Subcutaneous abdominal adipose tissue (tissue), 5 donors: ENCODE measurements around the gene C2orf80.

Source experiments
- H3K27ac ChIP-seq: one replicate; pipeline ENCODE4 v1.7.0; 2013; ENCODE audit warnings: low read depth, mild to moderate bottlenecking, inconsistent platforms, low read length, moderate library complexity
- H3K27me3 ChIP-seq, 5 donors: one replicate each; pipeline ENCODE4 v1.7.0; 2013; ENCODE audit warnings: low read length in 5 of 5, inconsistent platforms in 1 of 5; ENCODE audit not compliant: control insufficient read depth in 5 of 5, insufficient read depth in 4 of 5
- H3K36me3 ChIP-seq, 5 donors: one replicate each; pipeline ENCODE4 v1.7.0; 2013; ENCODE audit warnings: low read length in 5 of 5; ENCODE audit not compliant: control insufficient read depth in 5 of 5, insufficient read depth in 5 of 5
- H3K4me1 ChIP-seq, 5 donors: one replicate each; pipeline ENCODE4 v1.7.0; 2013; ENCODE audit warnings: low read length in 5 of 5, mild to moderate bottlenecking in 3 of 5, moderate library complexity in 1 of 5; ENCODE audit not compliant: control insufficient read depth in 5 of 5, insufficient read depth in 5 of 5
- H3K4me3 ChIP-seq, 5 donors: one replicate each; pipeline ENCODE4 v1.7.0; 2013; ENCODE audit warnings: low read length in 5 of 5, low read depth in 1 of 5
- H3K9ac ChIP-seq, 5 donors: one replicate each; pipeline ENCODE4 v1.7.0; 2013; ENCODE audit warnings: low read length in 5 of 5, mild to moderate bottlenecking in 4 of 5, moderate library complexity in 3 of 5
- H3K9me3 ChIP-seq, 5 donors: one replicate each; pipeline ENCODE4 v1.7.0; 2013; ENCODE audit warnings: low read length in 5 of 5; ENCODE audit not compliant: control insufficient read depth in 5 of 5
- donor health status: healthy.
- donor health status: healthy.
- donor health status: healthy.
- donor health status: healthy.
- donor health status: healthy.

C2orf80 gene

GRCh38 chr2:208153156-208153555 lies 36.7 kb downstream of the C2orf80 start:
- Histone ChIP-seq H3K4me3 (no peak overlapping the region), H3K27ac (no peak overlapping the region), H3K9me3 (peaks cover 0 to 4% (median 0%) of the 10 kb centered on the region in 5 donors), H3K36me3 (no peaks in the 10 kb centered on the region), H3K27me3 (no peaks in the 10 kb centered on the region), H3K9ac (no peak overlapping the region), H3K4me1 (peaks cover 0 to 1% (median 0%) of the 10 kb centered on the region in 5 donors)

GRCh38 chr2:208150956-208151355 lies 38.9 kb downstream of the C2orf80 start:
- Histone ChIP-seq H3K9me3 (peaks cover 0 to 4% (median 0%) of the 10 kb centered on the region in 5 donors), H3K9ac (no peak overlapping the region), H3K4me3 (no peak overlapping the region), H3K27me3 (no peaks in the 10 kb centered on the region), H3K27ac (no peak overlapping the region), H3K4me1 (peaks cover 0 to 1% (median 0%) of the 10 kb centered on the region in 5 donors), H3K36me3 (no peaks in the 10 kb centered on the region)

GRCh38 chr2:208150094-208150493 lies 39.7 kb downstream of the C2orf80 start:
- H3K36me3 ChIP-seq, result no peaks in the 10 kb centered on the region
- no peak overlapping the region for H3K9ac ChIP-seq
- H3K4me1 ChIP-seq, result peaks cover 0 to 1% (median 0%) of the 10 kb centered on the region in 5 donors
- no peak overlapping the region for H3K27ac ChIP-seq
- H3K27me3 ChIP-seq, result no peaks in the 10 kb centered on the region
- no peak overlapping the region for H3K4me3 ChIP-seq
- peaks cover 0 to 4% (median 0%) of the 10 kb centered on the region in 5 donors for H3K9me3 ChIP-seq

GRCh38 chr2:208148803-208149202 lies 41.0 kb downstream of the C2orf80 start:
- Histone ChIP-seq H3K4me1 (peaks cover 0 to 1% (median 0%) of the 10 kb centered on the region in 5 donors), H3K27ac (no peak overlapping the region), H3K9ac (no peak overlapping the region), H3K9me3 (peaks cover 0 to 4% (median 0%) of the 10 kb centered on the region in 5 donors), H3K4me3 (no peak overlapping the region), H3K27me3 (no peaks in the 10 kb centered on the region), H3K36me3 (no peaks in the 10 kb centered on the region)

GRCh38 chr2:208147759-208148158 lies 42.1 kb downstream of the C2orf80 start:
- Histone ChIP-seq H3K9ac (no peak overlapping the region), H3K4me1 (peaks cover 0 to 1% (median 0%) of the 10 kb centered on the region in 5 donors), H3K9me3 (peaks cover 0 to 4% (median 0%) of the 10 kb centered on the region in 5 donors), H3K4me3 (no peak overlapping the region), H3K36me3 (no peaks in the 10 kb centered on the region), H3K27me3 (no peaks in the 10 kb centered on the region), H3K27ac (no peak overlapping the region)

- H3K27me3 ChIP-seq, result no peaks in the 10 kb centered on the region
- no peaks in the 10 kb centered on the region for H3K36me3 ChIP-seq
- no peak overlapping the region for H3K9ac ChIP-seq
- peaks cover 0 to 4% (median 0%) of the 10 kb centered on the region in 5 donors for H3K9me3 ChIP-seq
- H3K4me1 ChIP-seq, result peaks cover 0 to 1% (median 0%) of the 10 kb centered on the region in 5 donors
- no peak overlapping the region for H3K4me3 ChIP-seq
- no peak overlapping the region for H3K27ac ChIP-seq
Observed at GRCh38 chr2:208147008-208147407, 42.8 kb downstream of the C2orf80 start.

GRCh38 chr2:208146006-208146405 lies 43.8 kb downstream of the C2orf80 start, which contains the start of gene CRYGB:
Gene CRYGB (minus strand): TSS chr2:208146158. CDS start chr2:208146120, 38 bp downstream.
- Histone ChIP-seq H3K27me3 (no peaks in the 10 kb centered on the region), H3K36me3 (no peaks in the 10 kb centered on the region), H3K27ac (no peak within 1 kb of the TSS), H3K4me3 (no peak within 1 kb of the TSS), H3K9me3 (peaks cover 0 to 2% (median 0%) of the 10 kb centered on the region in 5 donors), H3K4me1 (peaks cover 0 to 1% (median 0%) of the 10 kb centered on the region in 5 donors), H3K9ac (no peak within 1 kb of the TSS)

GRCh38 chr2:208142925-208143799 lies 46.7 kb downstream of the C2orf80 start:
- peaks cover 0 to 2% (median 0%) of the 10 kb centered on the region in 5 donors for H3K9me3 ChIP-seq
- H3K27me3 ChIP-seq, result no peaks in the 10 kb centered on the region
- H3K4me3 ChIP-seq, result no peak overlapping the region
- no peaks in the 10 kb centered on the region for H3K36me3 ChIP-seq
- no peak overlapping the region for H3K27ac ChIP-seq
- H3K4me1 ChIP-seq, result no peaks in the 10 kb centered on the region
- H3K9ac ChIP-seq, result no peak overlapping the region

- H3K27ac ChIP-seq, result no peak overlapping the region
- no peaks in the 10 kb centered on the region for H3K36me3 ChIP-seq
Observed at GRCh38 chr2:208142240-208142924, 47.4 kb downstream of the C2orf80 start.

GRCh38 chr2:208139447-208139846 lies 50.4 kb downstream of the C2orf80 start:
- H3K27ac ChIP-seq, result no peak overlapping the region
- no peaks in the 10 kb centered on the region for H3K36me3 ChIP-seq
- no peaks in the 10 kb centered on the region for H3K4me1 ChIP-seq
- no peak overlapping the region for H3K4me3 ChIP-seq
- H3K9me3 ChIP-seq, result peaks cover 0 to 3% (median 0%) of the 10 kb centered on the region in 5 donors
- no peak overlapping the region for H3K9ac ChIP-seq
- H3K27me3 ChIP-seq, result no peaks in the 10 kb centered on the region

More at GRCh38 chr2:208142240-208142924, 47.4 kb downstream of the C2orf80 start:
- no peak overlapping the region for H3K9ac ChIP-seq
- no peaks in the 10 kb centered on the region for H3K4me1 ChIP-seq
- H3K27me3 ChIP-seq, result no peaks in the 10 kb centered on the region
- peaks cover 0 to 3% (median 0%) of the 10 kb centered on the region in 5 donors for H3K9me3 ChIP-seq
- H3K4me3 ChIP-seq, result no peak overlapping the region
